ENCODE data around the gene STIP1.

The STIP1 gene

GRCh38 chr11:64203421-64204079, 17.6 kb downstream of the STIP1 start:
- DNase-seq = no peak

- DNase-seq = no peak
Measured at GRCh38 chr11:64204080-64204440, 18.1 kb downstream of the STIP1 start.

GRCh38 chr11:64204464-64204989, 18.6 kb downstream of the STIP1 start:
- peak; percentile 77 for DNase-seq

GRCh38 chr11:64206457-64207255, 20.7 kb downstream of the STIP1 start, which contains the start of gene FERMT3:
FERMT3 (plus strand) TSS chr11:64206721; CDS start chr11:64207365, 644 bp downstream.
- DNase-seq = peak; percentile 69

- DNase-seq = peak; percentile 68
Measured at GRCh38 chr11:64207256-64208085, 21.5 kb downstream of the STIP1 start.

- no peak for DNase-seq
Measured at GRCh38 chr11:64208086-64208795, 22.3 kb downstream of the STIP1 start.

- no peak for DNase-seq
Measured at GRCh38 chr11:64208796-64209562, 23.0 kb downstream of the STIP1 start.

GRCh38 chr11:64209563-64209843, 23.5 kb downstream of the STIP1 start:
- no peak for DNase-seq

- no peak for DNase-seq
Measured at GRCh38 chr11:64210301-64211020, 24.5 kb downstream of the STIP1 start.

- no peak for DNase-seq
Measured at GRCh38 chr11:64211181-64211872, 25.4 kb downstream of the STIP1 start.

GRCh38 chr11:64216879-64217278, 30.9 kb downstream of the STIP1 start:
- no peak for DNase-seq

GRCh38 chr11:64218628-64219353, 32.8 kb downstream of the STIP1 start:
- DNase-seq = no peak

- no peak for DNase-seq
Measured at GRCh38 chr11:64219354-64219684, 33.3 kb downstream of the STIP1 start.

GRCh38 chr11:64219755-64220154, 33.8 kb downstream of the STIP1 start:
- DNase-seq = no peak

- DNase-seq = no peak
Measured at GRCh38 chr11:64220271-64220670, 34.3 kb downstream of the STIP1 start.

- DNase-seq = no peak
Measured at GRCh38 chr11:64220798-64221197, 34.8 kb downstream of the STIP1 start.

- DNase-seq = no peak
Measured at GRCh38 chr11:64222651-64223000, 36.7 kb downstream of the STIP1 start.

- DNase-seq = no peak
Measured at GRCh38 chr11:64223001-64223651, 37.2 kb downstream of the STIP1 start.

GRCh38 chr11:64224151-64224890, 38.4 kb downstream of the STIP1 start:
- DNase-seq = no peak
